HEK293 (cell line): ENCODE results near the gene WDR13.

Experiments used
- BCL11A ChIP-seq: fragments of 450-650 bp; formaldehyde crosslinking; IDR thresholded peaks from 2 replicates; pipeline ENCODE4 v1.5.1; 2016; ENCODE audit warnings: low read depth, missing biosample characterization, missing genetic modification characterization
- ZNF16 ChIP-seq: fragments of 450-650 bp; formaldehyde crosslinking; IDR thresholded peaks from 2 replicates; pipeline ENCODE4 v1.5.1; 2016; ENCODE audit warnings: low read depth, missing biosample characterization, missing genetic modification characterization

DNA sequence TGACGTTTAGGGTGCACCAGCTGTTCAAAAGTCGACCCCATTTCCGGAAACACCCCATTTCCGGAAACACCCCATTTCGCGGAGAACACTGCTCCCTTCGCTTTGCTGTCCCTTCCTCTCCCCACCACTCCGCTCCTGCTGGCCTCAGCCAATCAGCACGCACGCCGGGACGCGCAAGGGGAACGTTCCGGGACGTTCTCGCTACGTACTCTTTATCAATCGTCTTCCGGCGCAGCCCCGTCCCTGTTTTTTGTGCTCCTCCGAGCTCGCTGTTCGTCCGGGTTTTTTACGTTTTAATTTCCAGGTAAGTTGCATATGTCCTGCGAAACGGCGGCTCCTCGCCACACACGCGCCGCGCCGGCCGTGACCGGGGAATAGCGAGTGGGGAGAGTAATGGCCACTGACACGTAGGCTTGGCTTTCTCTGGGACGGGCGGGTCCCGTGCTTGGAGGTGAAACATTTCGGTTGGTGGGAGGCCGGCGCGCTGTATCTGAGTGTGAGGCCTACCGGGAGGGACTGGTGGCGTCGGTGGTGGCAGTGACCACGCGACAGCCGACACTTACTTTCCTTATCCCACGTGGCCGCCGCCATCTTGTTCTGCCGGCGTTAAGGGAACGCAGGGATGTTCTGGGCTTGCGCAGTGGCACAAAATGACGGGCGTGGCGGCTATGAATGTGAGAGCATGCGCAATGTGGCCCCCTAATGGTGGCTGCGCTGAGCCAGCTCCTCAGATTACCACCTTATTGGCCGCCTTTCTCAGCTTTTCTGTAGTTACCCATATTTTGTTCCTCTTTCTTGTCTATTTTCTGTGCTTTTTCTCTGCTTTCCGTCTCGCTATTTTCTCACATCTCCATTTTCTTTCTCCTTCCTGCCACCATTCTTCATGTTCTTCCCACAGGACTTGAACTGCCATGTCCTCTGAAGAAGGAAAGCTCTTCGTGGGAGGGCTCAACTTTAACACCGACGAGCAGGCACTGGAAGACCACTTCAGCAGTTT, 22.7 kb upstream of the WDR13 start, which contains the start of gene RBM3:
- TF ChIP-seq ZNF16 (tag by site-specific recombination) (no peak), BCL11A (no peak)
